Right lobe of liver (tissue), 6 donors: Measurements from ENCODE around the gene H19. TPM values are rescaled to one million over a fixed set of nuclear protein-coding genes. Genes with fewer than 3 reads are reported as not detected.

ENCODE experiments used
- ATAC-seq, 4 donors: fragments of 200-7000 bp; cut with Tn5 transposase; one replicate each; pipeline ENCODE4 v1.9.1; 2020; ENCODE audit warnings: mild to moderate bottlenecking in 4 of 4, moderate library complexity in 4 of 4
- DNase-seq, 3 donors: peaks; one replicate each; pipeline ENCODE4 v3.0.0-alpha.2; 2020
- H3K27ac ChIP-seq, 3 donors: fragments of 200-600 bp; one replicate each; pipeline ENCODE4 v1.8.0; 2022
- H3K27me3 ChIP-seq, 2 donors: fragments of 200-600 bp; one replicate each; pipeline ENCODE4 v1.8.0; 2022
- H3K36me3 ChIP-seq, 4 donors: fragments of 200-600 bp; sonication (generic) in 1 of 4; one replicate each; pipeline versions ENCODE4 v1.5.1 to v1.8.0; 2017 to 2022; ENCODE audit warnings: control low read depth in 1 of 4
- H3K4me1 ChIP-seq, 4 donors: fragments of 200-600 bp; sonication (generic) in 1 of 4; one replicate each; pipeline versions ENCODE4 v1.5.1 to v1.8.0; 2017 to 2022; ENCODE audit warnings: control low read depth in 1 of 4
- H3K4me3 ChIP-seq, 3 donors: fragments of 200-600 bp; one replicate each; pipeline ENCODE4 v1.8.0; 2022
- H3K9me3 ChIP-seq, 4 donors: fragments of 200-600 bp; sonication (generic) in 1 of 4; one replicate each; pipeline versions ENCODE4 v1.5.1 to v1.8.0; 2017 to 2022; ENCODE audit warnings: control low read depth in 1 of 4
- POLR2A ChIP-seq: fragments of 450-650 bp; IDR thresholded peaks from one replicate; pipeline ENCODE4 v1.6.1; 2017; ENCODE audit warnings: antibody characterized with exemption, mild to moderate bottlenecking
- whole genome bisulfite sequencing: methylation state at CpG from one replicate; pipeline ENCODE4 v1.1.6; 2018; ENCODE audit warnings: low coverage, low lambda C conversion rate; ENCODE audit not compliant: insufficient coverage; ENCODE audit errors: missing lambda C conversion rate; 5-methylcytosine and 5-hydroxymethylcytosine counted together
- intact Hi-C, 2 donors: fragments of 100-400 bp; cut with DNase I; formaldehyde crosslinking; loops; one replicate each; pipeline versions ENCODE4 v1.11.2 to v1.14.1; 2022
- total RNA-seq, 6 experiments: library from RNA; depleted of rRNA in 2 of 6; stranded (reverse); fragments of >200 nt in 2 of 6; fragmentation: NEBNext Ultra II Directional in 3 of 6; extraction: Animal tissue kit (Norgen Biotek cat#: 25700) in 3 of 6; gene quantifications; one replicate each; pipeline versions ENCODE4 v1.1.0 to v1.2.4, GENCODE V29; 2016 to 2023
- TF ChIP-seq, protein P1 (sequence below), 4 donors: fragments of 200-600 bp in 3 of 4; fragments of 450-650 bp in 1 of 4; IDR thresholded peaks; one replicate each; pipeline versions ENCODE4 v1.5.1 to v1.8.0; 2016 to 2022; ENCODE audit warnings: antibody characterized with exemption in 4 of 4, mild to moderate bottlenecking in 2 of 4
- donor health status: DM: no; HTN: yes; CAD: no.
- donor health status: DM: no; HTN: no; CAD: no.
- donor health status: DM: no; HTN: no; CAD: no.
- donor health status: DM: no; HTN: yes; CAD: no.
- donor health status: DM: no; HTN: yes; CAD: no.

The H19 gene
- total RNA-seq, 6 experiments from 2014 or later: 143 to 898 (median 229) TPM

DNA sequence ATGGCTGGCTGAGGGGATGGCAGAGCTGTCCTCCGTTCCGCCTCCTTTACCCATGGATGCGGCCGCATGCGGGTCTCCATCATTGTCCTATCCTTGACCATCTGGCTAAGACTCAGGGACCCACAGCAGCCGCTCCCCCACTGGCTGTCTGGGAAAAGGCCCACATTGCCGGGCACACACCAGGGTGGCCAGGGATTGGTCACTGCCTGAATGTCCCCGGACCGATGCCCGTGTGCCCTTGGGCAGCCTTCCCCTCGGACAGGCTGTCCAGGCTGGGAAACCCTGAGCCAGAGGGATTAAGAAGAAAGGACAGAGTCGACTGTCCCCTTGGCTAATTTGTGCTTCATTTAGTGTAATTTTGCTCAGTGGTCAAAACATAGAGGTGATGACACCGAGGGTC lies 22.5 kb downstream of the H19 start:
- Histone ChIP-seq H3K27ac (no peak overlapping the region), H3K4me3 (no peak overlapping the region), H3K36me3 (no peaks in the 10 kb centered on the region), H3K4me1 (no peaks in the 10 kb centered on the region), H3K27me3 (no peaks in the 10 kb centered on the region), H3K9me3 (no peaks in the 10 kb centered on the region)
- no peak for ATAC-seq
- no peak for TF ChIP-seq POLR2A
- TF ChIP-seq, protein P1, sequence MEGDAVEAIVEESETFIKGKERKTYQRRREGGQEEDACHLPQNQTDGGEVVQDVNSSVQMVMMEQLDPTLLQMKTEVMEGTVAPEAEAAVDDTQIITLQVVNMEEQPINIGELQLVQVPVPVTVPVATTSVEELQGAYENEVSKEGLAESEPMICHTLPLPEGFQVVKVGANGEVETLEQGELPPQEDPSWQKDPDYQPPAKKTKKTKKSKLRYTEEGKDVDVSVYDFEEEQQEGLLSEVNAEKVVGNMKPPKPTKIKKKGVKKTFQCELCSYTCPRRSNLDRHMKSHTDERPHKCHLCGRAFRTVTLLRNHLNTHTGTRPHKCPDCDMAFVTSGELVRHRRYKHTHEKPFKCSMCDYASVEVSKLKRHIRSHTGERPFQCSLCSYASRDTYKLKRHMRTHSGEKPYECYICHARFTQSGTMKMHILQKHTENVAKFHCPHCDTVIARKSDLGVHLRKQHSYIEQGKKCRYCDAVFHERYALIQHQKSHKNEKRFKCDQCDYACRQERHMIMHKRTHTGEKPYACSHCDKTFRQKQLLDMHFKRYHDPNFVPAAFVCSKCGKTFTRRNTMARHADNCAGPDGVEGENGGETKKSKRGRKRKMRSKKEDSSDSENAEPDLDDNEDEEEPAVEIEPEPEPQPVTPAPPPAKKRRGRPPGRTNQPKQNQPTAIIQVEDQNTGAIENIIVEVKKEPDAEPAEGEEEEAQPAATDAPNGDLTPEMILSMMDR (IDR thresholded peaks at IDR 0.05): no peak
- intact Hi-C loops: no loop called here
- no peak for DNase-seq
- WGBS: no CpG with 5 or more reads among the region's 13 CpGs

DNA sequence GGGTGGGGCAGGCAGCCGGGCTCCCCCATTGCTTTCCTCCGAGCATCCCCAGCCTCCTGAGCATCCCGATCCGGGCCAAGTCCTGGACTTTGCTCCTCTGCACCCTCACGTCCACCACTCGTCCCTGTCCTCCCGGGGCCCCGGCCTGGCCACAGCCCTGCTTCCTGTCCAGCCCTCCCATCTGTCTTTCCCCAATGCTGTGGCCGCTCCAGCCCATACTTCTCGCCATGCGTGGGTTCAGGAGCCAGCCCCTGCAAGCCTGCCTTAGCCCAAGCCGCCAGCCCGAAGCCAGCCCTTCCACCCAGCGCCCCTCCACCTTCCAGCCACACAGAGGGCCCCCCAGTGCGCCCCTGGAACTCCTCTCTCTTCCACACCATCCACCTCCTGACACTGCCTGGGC lies 26.7 kb downstream of the H19 start:
- ATAC-seq: peak in 1 of 4 donors; percentile 19
- DNase-seq: peak in 1 of 3 donors; percentile 29
- TF ChIP-seq, protein P1 (IDR thresholded peaks at IDR 0.05): no peak
- no peak for TF ChIP-seq POLR2A

DNA sequence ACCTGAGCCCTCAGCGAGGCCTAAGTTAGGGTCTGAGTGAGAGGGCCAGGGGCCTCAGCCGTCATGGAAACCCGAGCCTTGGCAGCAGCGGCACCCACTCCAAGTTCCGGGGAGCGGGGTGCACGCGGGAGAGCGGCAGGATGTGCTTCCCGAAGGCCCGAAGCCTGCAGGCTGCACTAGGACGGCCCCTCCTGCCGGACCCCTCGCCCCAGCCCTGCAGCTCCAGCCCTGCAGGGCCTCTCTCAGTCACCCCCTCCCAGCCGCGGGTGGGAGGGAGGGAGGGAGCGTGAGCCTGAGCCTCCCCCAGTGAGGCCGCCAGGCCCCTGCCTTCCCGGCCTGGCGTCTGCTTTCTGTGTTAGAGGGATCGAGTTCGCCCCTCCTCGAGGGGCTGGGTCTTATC lies 27.9 kb downstream of the H19 start:
- TF ChIP-seq, protein P1 (IDR thresholded peaks at IDR 0.05): no peak
- TF ChIP-seq POLR2A: no peak
- DNase-seq: no peak
- no CpG with 5 or more reads among the region's 23 CpGs for WGBS
- Histone ChIP-seq H3K4me1 (no peaks in the 10 kb centered on the region), H3K36me3 (no peaks in the 10 kb centered on the region), H3K27me3 (no peaks in the 10 kb centered on the region), H3K4me3 (no peak overlapping the region), H3K9me3 (no peaks in the 10 kb centered on the region), H3K27ac (no peak overlapping the region)
- intact Hi-C loops: no loop called here
- no peak for ATAC-seq

More for the DNA sequence above, 26.7 kb downstream of the H19 start:
- Histone ChIP-seq H3K36me3 (no peaks in the 10 kb centered on the region), H3K9me3 (no peaks in the 10 kb centered on the region), H3K27ac (no peak overlapping the region), H3K4me1 (no peaks in the 10 kb centered on the region), H3K4me3 (no peak overlapping the region), H3K27me3 (no peaks in the 10 kb centered on the region)
- intact Hi-C loops: no loop called here
- 87% methylated on average over 3 of the region's 15 CpGs for WGBS

DNA sequence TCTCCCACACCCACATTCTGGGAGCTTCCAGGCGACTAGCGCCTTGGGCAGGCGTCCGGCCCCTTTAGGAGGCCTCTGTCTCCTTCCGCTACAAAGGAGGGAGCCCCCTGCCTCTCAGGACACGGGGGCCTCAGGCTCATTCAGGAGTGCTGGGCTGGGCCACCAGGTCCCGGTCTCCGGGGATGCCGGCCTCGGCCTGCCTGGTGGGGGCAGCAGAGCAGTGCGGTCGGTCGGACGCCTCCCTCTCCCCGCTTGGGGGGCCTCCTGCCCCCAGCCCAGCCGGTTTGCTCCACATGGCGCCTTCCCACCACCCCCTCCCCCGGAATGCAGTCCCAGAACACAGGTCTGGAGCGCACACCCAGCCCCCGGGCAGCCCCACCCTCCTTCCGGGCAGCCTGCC lies 28.6 kb downstream of the H19 start:
- peak; percentile 26 to 56 (median 40) for ATAC-seq
- no CpG with 5 or more reads among the region's 21 CpGs for WGBS
- Histone ChIP-seq H3K27ac (no peak overlapping the region), H3K9me3 (no peaks in the 10 kb centered on the region), H3K27me3 (no peaks in the 10 kb centered on the region), H3K36me3 (no peaks in the 10 kb centered on the region), H3K4me1 (no peaks in the 10 kb centered on the region), H3K4me3 (no peak overlapping the region)
- intact Hi-C loops: no loop called here
- DNase-seq: no peak
- TF ChIP-seq, protein P1 (IDR thresholded peaks at IDR 0.05): no peak
- TF ChIP-seq POLR2A: no peak

DNA sequence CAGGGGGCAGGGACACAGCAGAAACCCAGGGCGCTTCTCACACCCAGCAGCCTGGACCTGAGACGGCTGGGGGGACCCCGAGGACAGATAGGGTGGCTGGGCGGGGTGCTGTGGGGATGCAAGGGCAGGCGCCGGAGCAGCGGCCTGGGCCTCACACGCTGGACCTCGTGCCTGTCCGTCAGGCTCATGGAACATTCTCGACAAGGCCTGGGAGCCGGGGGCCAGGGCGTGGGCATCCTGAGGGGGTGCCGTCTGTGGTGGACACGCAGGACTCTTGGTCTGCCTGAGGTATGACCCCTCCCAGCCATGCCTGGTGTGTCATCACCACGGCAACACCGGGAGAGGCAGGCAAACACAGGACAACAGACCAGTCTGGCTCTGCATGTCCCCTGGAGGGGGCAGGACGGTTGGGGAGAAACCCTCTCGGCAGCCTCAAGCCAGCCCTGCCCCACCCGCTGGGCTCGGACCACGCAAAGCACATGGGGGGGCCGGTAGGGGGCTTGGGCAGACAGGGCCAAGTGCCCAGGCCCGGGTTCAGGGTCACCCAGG lies 29.1 kb downstream of the H19 start:
- intact Hi-C loops: no loop called here
- TF ChIP-seq, protein P1 (IDR thresholded peaks at IDR 0.05): no peak
- TF ChIP-seq POLR2A: no peak
- peak in 1 of 3 donors; percentile 3 for DNase-seq
- H3K9me3 ChIP-seq: no peaks in the 10 kb centered on the region
- H3K27me3 ChIP-seq: no peaks in the 10 kb centered on the region
- no peaks in the 10 kb centered on the region for H3K4me1 ChIP-seq
- H3K4me3 ChIP-seq: no peak overlapping the region
- WGBS: no CpG with 5 or more reads among the region's 24 CpGs
- H3K36me3 ChIP-seq: no peaks in the 10 kb centered on the region
- peak in 2 of 4 donors; percentile 36 to 54 for ATAC-seq
- no peak overlapping the region for H3K27ac ChIP-seq
